HepG2 (cell line): ENCODE measurements around the gene LIPC. TPM values are rescaled to one million over a fixed set of nuclear protein-coding genes. Genes with fewer than 3 reads are reported as not detected.

ENCODE experiments used
- ATAC-seq: fragments of 200-7000 bp; cut with Tn5 transposase; 3 replicates; pipeline ENCODE4 v1.9.1; 2020; ENCODE audit warnings: mild to moderate bottlenecking, moderate library complexity
- BruUV-seq: library from RNA; stranded (reverse); fragments of 400-500 nt; replicated peaks from 2 replicates; lab custom pipeline; 2021; lab: Mats Ljungman, UMichigan
- CTCF ChIA-PET: fragments of 300-600 bp; formaldehyde crosslinking; extraction: SDS; loops from one replicate; lab custom pipeline; 2021; ENCODE audit warnings: low total read pairs, inconsistent platforms, low intra/inter-chr PET ratio; lab: Yijun Ruan, JAX
- POLR2A ChIA-PET: fragments of 350-600 bp; sonication (Branson Sonifier 250); formaldehyde crosslinking; loops from one replicate; lab custom pipeline; 2020; ENCODE audit warnings: antibody characterized with exemption, inconsistent platforms; lab: Yijun Ruan, JAX
- DNase-seq: peaks from one replicate; pipeline ENCODE4 v3.0.0-alpha.2; 2015; ENCODE audit warnings: low spot score
- FAIRE-seq: peaks from 3 replicates; lab custom pipeline; 2011; peaks lifted over from hg19 to GRCh38; lab: Jason Lieb, UNC
- H2AFZ ChIP-seq: one replicate; pipeline ENCODE4 v1.6.1; 2011; ENCODE audit warnings: low read length, inconsistent platforms
- H3K27ac ChIP-seq: fragments of 300-600 bp; 3 replicates; pipeline ENCODE4 v1.8.0; 2011; ENCODE audit warnings: mixed run types, mild to moderate bottlenecking, mixed read lengths, low read length, inconsistent platforms; ENCODE audit not compliant: insufficient read depth; ENCODE audit errors: extremely low read length
- H3K27me3 ChIP-seq, 2 experiments: fragments of 200-600 bp in 1 of 2; 2 replicates in 1 of 2; 3 replicates in 1 of 2; pipeline versions ENCODE4 v1.6.0 to v1.8.0; 2011; ENCODE audit warnings: low read length in 2 of 2, mild to moderate bottlenecking in 2 of 2, moderate library complexity in 2 of 2, inconsistent platforms in 1 of 2; ENCODE audit not compliant: insufficient read depth in 2 of 2, control insufficient read depth in 1 of 2
- H3K36me3 ChIP-seq, 2 experiments: fragments of 200-600 bp in 1 of 2; replicated peaks in 1 of 2; 2 replicates in 1 of 2; 3 replicates in 1 of 2; pipeline versions ENCODE4 v1.5.1 to v1.8.0; 2011; ENCODE audit warnings: low read length in 2 of 2, inconsistent platforms in 1 of 2; ENCODE audit not compliant: insufficient read depth in 2 of 2, control insufficient read depth in 1 of 2
- H3K4me1 ChIP-seq: 2 replicates; pipeline ENCODE4 v1.5.1; 2012; ENCODE audit warnings: low read length, inconsistent platforms; ENCODE audit not compliant: insufficient read depth
- H3K4me2 ChIP-seq: 2 replicates; pipeline ENCODE4 v1.6.0; 2011; ENCODE audit warnings: low read depth, low read length, inconsistent platforms
- H3K4me3 ChIP-seq, 3 experiments: fragments of 200-600 bp in 1 of 3; sonication (generic), shearing (Covaris generic) in 1 of 3; replicated peaks in 1 of 3; 2 replicates each; pipeline ENCODE4 v1.5.1; 2011 to 2016; ENCODE audit warnings: low read length in 3 of 3, inconsistent platforms in 2 of 3, low read depth in 2 of 3, mild to moderate bottlenecking in 2 of 3, control low read depth in 1 of 3, mixed read lengths in 1 of 3; ENCODE audit not compliant: insufficient read depth in 1 of 3
- H3K79me2 ChIP-seq: one replicate; pipeline ENCODE4 v1.6.1; 2011; ENCODE audit warnings: low read length, inconsistent platforms; ENCODE audit not compliant: insufficient read depth
- H3K9ac ChIP-seq: 2 replicates; pipeline ENCODE4 v1.6.0; 2011; ENCODE audit warnings: mild to moderate bottlenecking, low read depth, low read length, inconsistent platforms; ENCODE audit not compliant: insufficient read depth
- H3K9me3 ChIP-seq: 2 replicates; pipeline ENCODE4 v1.5.1; 2012; ENCODE audit warnings: mild to moderate bottlenecking, low read length
- H4K20me1 ChIP-seq: 2 replicates; pipeline ENCODE4 v1.6.0; 2011; ENCODE audit warnings: inconsistent platforms, mild to moderate bottlenecking, low read length, moderate library complexity; ENCODE audit not compliant: insufficient read depth
- AGO1 ChIP-seq: fragments of 200-400 bp; formaldehyde crosslinking; IDR thresholded peaks from 2 replicates; pipeline ENCODE4 v1.6.1; 2017; ENCODE audit warnings: mild to moderate bottlenecking, low read depth, low read length, moderate library complexity; ENCODE audit not compliant: poor library complexity, severe bottlenecking
- BHLHE40 ChIP-seq: IDR thresholded peaks from 2 replicates; pipeline ENCODE4 v1.6.1; 2011; ENCODE audit warnings: low read length, improper control_type of control experiment
- EHMT2 ChIP-seq: fragments of 200-600 bp; sonication (generic); IDR thresholded peaks from 2 replicates; pipeline ENCODE4 v1.7.0; 2017; ENCODE audit warnings: antibody characterized with exemption, low read depth, low read length, borderline replicate concordance
- HDAC2 ChIP-seq: sonication (generic); formaldehyde crosslinking; IDR thresholded peaks from 2 replicates; pipeline ENCODE4 v1.4.0; 2020; ENCODE audit warnings: missing genetic modification reagents
- HES4 ChIP-seq: sonication (generic); formaldehyde crosslinking; IDR thresholded peaks from 2 replicates; pipeline ENCODE4 v1.9.0; 2021; ENCODE audit warnings: mild to moderate bottlenecking, missing genetic modification reagents, borderline replicate concordance
- JUNB ChIP-seq: sonication (generic); formaldehyde crosslinking; IDR thresholded peaks from 2 replicates; pipeline ENCODE4 v1.8.0; 2022; ENCODE audit warnings: missing genetic modification reagents, mild to moderate bottlenecking, borderline replicate concordance
- NFYC ChIP-seq: IDR thresholded peaks from 2 replicates; pipeline ENCODE4 v1.6.1; 2016; ENCODE audit warnings: missing genetic modification reagents, missing compliant biosample characterization
- SP140L ChIP-seq: sonication (generic); formaldehyde crosslinking; IDR thresholded peaks from 2 replicates; pipeline ENCODE4 v1.4.0; 2020; ENCODE audit warnings: missing genetic modification reagents, borderline replicate concordance
- TBL1XR1 ChIP-seq: fragments of 150-350 bp; IDR thresholded peaks from 2 replicates; pipeline ENCODE4 v1.6.1; 2014; ENCODE audit warnings: borderline replicate concordance, low read length; ENCODE audit not compliant: partially characterized antibody
- TGIF2 ChIP-seq: IDR thresholded peaks from 2 replicates; pipeline ENCODE4 v1.6.1; 2016; ENCODE audit warnings: control low read depth, missing compliant biosample characterization
- ZNF124 ChIP-seq: sonication (generic); formaldehyde crosslinking; IDR thresholded peaks from 2 replicates; pipeline ENCODE4 v1.4.0; 2020; ENCODE audit warnings: missing genetic modification reagents
- ZNF264 ChIP-seq: sonication (generic); formaldehyde crosslinking; IDR thresholded peaks from 2 replicates; pipeline ENCODE4 v1.4.0; 2020; ENCODE audit warnings: missing genetic modification reagents
- ZNF282 ChIP-seq: fragments of 450-650 bp; IDR thresholded peaks from 2 replicates; pipeline ENCODE4 v1.6.1; 2018; ENCODE audit not compliant: partially characterized antibody
- ZNF83 ChIP-seq: sonication (generic); formaldehyde crosslinking; IDR thresholded peaks from 2 replicates; pipeline ENCODE4 v1.4.0; 2020; ENCODE audit warnings: missing genetic modification reagents, mild to moderate bottlenecking, borderline replicate concordance
- WGBS: methylation state at CpG from one replicate; pipeline ENCODE4 v1.1.6; 2017; ENCODE audit warnings: low lambda C conversion rate; 5-methylcytosine and 5-hydroxymethylcytosine counted together
- in situ Hi-C: cut with HindIII; loops from 2 replicates; pipeline ENCODE4 v1.10.0; 2017; ENCODE audit warnings: low pct_unique_long_range_greater_than_20kb; ENCODE audit not compliant: extremely low pct_ligation_motif_present
- intact Hi-C: fragments of 100-400 bp; cut with micrococcal nuclease; formaldehyde crosslinking; loops from one replicate; pipeline ENCODE4 v1.10.0; 2022; ENCODE audit not compliant: unreplicated experiment
- polyA plus RNA-seq, 8 experiments: library from polyadenylated mRNA; depleted of rRNA in 3 of 8; stranded (reverse) in 7 of 8; unstranded in 1 of 8; fragments of >200 nt; fragmentation: Illumina TruSeq in 4 of 8; extraction: Trizol in 4 of 8; gene quantifications; 2 replicates each; pipeline versions ENCODE4 v1.2.1 to v1.2.3, GENCODE V29; 2011 to 2016; ENCODE audit warnings: low read depth in 4 of 8, missing spikeins in 1 of 8, mixed read lengths in 1 of 8; ENCODE audit not compliant: insufficient read depth in 1 of 8
- total RNA-seq, 5 experiments: library from RNA; depleted of rRNA; stranded (reverse); fragments of >200 nt; fragmentation: Illumina TruSeq; extraction: Trizol; gene quantifications; 2 replicates each; pipeline ENCODE4 v1.2.3, GENCODE V29; 2016; ENCODE audit warnings: low read depth in 1 of 5
- TF ChIP-seq, protein P1 (sequence below): sonication (generic); formaldehyde crosslinking; IDR thresholded peaks from 2 replicates; pipeline ENCODE4 v1.8.0; 2022; ENCODE audit warnings: missing genetic modification reagents, mild to moderate bottlenecking, borderline replicate concordance
- TF ChIP-seq, protein P2 (sequence below): IDR thresholded peaks from 2 replicates; pipeline ENCODE4 v1.6.1; 2018; ENCODE audit warnings: missing genetic modification reagents

LIPC gene
- total and polyA plus RNA-seq, 2 of the 13 experiments (the other 11 are each of a cell fraction or from before 2014, with no cell fraction given): 26.0 to 38.0 TPM

DNA sequence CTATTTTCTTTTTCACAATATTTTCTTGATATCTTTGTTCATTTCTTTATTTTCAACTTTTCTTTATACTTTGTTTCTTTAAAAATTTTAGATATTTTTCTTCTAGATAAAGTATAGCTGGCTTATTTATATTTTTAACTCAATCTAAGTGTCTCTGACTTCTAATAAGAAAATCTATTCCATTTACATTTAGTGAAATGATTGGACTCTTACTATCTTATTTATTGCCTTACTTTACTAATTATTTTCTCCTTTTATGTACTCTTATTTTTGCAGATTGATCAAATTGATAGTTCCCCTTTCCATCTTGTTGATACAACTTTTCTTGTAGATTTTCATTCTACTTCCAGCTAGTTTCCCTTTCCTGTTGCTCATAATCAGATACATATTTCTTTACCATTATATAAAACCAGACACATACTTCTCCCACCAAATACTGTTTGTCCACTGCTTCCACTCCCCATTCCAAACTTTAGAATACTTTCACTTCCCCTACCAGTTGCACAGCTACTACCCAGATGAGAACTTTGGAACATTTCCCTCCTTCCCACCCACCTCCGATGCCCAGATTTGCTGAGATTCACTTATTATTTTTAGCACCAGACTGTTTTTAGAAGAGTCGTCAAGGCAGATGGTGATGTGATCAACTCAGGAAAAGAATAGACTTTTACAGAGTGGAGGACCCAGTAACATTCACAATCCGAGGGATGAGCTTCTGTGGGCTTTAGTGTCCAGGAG, 151.5 kb downstream of the LIPC start:
- Histone ChIP-seq H4K20me1 (no peaks in the 10 kb centered on the region), H2AFZ (no peak overlapping the region), H3K4me3 (no peak overlapping the region), H3K4me1 (no peaks in the 10 kb centered on the region), H3K79me2 (no peaks in the 10 kb centered on the region), H3K27me3 (no peaks in the 10 kb centered on the region), H3K36me3 (no peaks in the 10 kb centered on the region), H3K4me2 (no peak overlapping the region), H3K9ac (no peak overlapping the region), H3K9me3 (no peaks in the 10 kb centered on the region), H3K27ac (no peak overlapping the region)
- BruUV-seq: no TSS peak
- TF ChIP-seq HDAC2 (no peak), TGIF2 (CRISPR knock-in tag) (no peak), BHLHE40 (no peak), SP140L (CRISPR knock-in tag) (no peak), ZNF124 (CRISPR knock-in tag) (no peak), AGO1 (no peak), EHMT2 (no peak), ZNF282 (no peak), JUNB (CRISPR knock-in tag) (no peak), NFYC (CRISPR knock-in tag) (no peak), TBL1XR1 (no peak), ZNF264 (CRISPR knock-in tag) (no peak), HES4 (no peak), ZNF83 (CRISPR knock-in tag) (no peak)
- TF ChIP-seq, protein P1, sequence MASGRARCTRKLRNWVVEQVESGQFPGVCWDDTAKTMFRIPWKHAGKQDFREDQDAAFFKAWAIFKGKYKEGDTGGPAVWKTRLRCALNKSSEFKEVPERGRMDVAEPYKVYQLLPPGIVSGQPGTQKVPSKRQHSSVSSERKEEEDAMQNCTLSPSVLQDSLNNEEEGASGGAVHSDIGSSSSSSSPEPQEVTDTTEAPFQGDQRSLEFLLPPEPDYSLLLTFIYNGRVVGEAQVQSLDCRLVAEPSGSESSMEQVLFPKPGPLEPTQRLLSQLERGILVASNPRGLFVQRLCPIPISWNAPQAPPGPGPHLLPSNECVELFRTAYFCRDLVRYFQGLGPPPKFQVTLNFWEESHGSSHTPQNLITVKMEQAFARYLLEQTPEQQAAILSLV (CRISPR knock-in tag): no peak
- TF ChIP-seq, protein P2, sequence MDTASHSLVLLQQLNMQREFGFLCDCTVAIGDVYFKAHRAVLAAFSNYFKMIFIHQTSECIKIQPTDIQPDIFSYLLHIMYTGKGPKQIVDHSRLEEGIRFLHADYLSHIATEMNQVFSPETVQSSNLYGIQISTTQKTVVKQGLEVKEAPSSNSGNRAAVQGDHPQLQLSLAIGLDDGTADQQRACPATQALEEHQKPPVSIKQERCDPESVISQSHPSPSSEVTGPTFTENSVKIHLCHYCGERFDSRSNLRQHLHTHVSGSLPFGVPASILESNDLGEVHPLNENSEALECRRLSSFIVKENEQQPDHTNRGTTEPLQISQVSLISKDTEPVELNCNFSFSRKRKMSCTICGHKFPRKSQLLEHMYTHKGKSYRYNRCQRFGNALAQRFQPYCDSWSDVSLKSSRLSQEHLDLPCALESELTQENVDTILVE (CRISPR knock-in tag): no peak
- CTCF ChIA-PET: no interaction called here
- in situ Hi-C loops (loop anchor here (5.0 kb wide), 1 partner anchor 51 kb away; no protein-coding TSS in a partner anchor), intact Hi-C loops (no loop called here)
- ATAC-seq (no peak), FAIRE-seq (no peak), DNase-seq (no peak)
- WGBS: 81% methylated on average over 3 of the region's 3 CpGs
- POLR2A ChIA-PET: no interaction called here
